ENCODE measurements around the gene PABPN1. TPM values are rescaled to one million over a fixed set of nuclear protein-coding genes. Genes with fewer than 3 reads are reported as not detected.

The PABPN1 gene
- total and polyA plus RNA-seq, 9 of the 15 experiments (the other 6 are each of a cell fraction or from before 2014, with no cell fraction given): 32.6 to 388 (median 178) TPM

DNA sequence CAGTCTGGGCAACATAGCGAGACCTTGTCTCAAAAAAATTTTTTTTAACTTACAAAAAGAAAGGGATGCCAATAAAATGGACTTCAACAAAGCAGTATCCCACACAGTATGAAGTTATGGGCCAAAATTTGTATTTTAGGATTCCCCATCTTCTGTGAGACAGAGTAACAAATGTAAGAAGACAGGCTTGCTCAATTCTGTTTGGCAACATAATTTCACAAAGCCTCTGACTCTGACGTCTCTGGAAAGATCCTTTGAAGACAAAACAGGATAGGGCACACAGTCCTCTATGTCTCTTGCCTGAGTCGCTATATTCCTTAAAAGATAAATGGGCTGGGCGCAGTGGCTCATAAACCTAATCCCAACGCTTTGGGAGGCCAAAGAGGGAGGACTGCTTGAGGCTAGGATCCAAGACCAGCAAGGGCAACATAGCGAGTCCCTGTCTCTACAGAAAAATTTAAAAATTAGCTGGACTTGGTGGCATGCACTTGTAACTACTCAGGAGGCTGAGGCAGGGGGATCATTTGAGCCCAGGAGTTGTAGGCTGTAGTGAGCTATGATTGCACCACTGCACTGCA is 34.3 kb upstream of the PABPN1 start (continued):
- no peak for TF ChIP-seq DDX20 (tag; IDR thresholded peaks at IDR 0.05; ENCODE audit: low read depth)
- TF ChIP-seq L3MBTL2 (IDR thresholded peaks at IDR 0.05): no peak
- TF ChIP-seq CEBPB (tag; IDR thresholded peaks at IDR 0.05): peak; percentile 53; the same call in 1 of the 2 replicates
- no peak for TF ChIP-seq ZNF165 (CRISPR knock-in tag; IDR thresholded peaks at IDR 0.05; ENCODE audit: borderline replicate concordance)
- TF ChIP-seq SIX5 (IDR thresholded peaks at IDR 0.05; ENCODE audit: borderline replicate concordance in 1 of 2, insufficient read depth in 1 of 2, low read depth in 1 of 2, low read length in 2 of 2): no peak
- no peak for TF ChIP-seq NFXL1 (CRISPR knock-in tag; IDR thresholded peaks at IDR 0.05)
- TF ChIP-seq NFIX (CRISPR knock-in tag; IDR thresholded peaks at IDR 0.05; ENCODE audit: low read depth): no peak
- TF ChIP-seq, protein P1, sequence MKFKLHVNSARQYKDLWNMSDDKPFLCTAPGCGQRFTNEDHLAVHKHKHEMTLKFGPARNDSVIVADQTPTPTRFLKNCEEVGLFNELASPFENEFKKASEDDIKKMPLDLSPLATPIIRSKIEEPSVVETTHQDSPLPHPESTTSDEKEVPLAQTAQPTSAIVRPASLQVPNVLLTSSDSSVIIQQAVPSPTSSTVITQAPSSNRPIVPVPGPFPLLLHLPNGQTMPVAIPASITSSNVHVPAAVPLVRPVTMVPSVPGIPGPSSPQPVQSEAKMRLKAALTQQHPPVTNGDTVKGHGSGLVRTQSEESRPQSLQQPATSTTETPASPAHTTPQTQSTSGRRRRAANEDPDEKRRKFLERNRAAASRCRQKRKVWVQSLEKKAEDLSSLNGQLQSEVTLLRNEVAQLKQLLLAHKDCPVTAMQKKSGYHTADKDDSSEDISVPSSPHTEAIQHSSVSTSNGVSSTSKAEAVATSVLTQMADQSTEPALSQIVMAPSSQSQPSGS (CRISPR knock-in tag; IDR thresholded peaks at IDR 0.05): no peak
- TF ChIP-seq CBX5 (IDR thresholded peaks at IDR 0.05; ENCODE audit: borderline replicate concordance, low read depth): no peak
- TF ChIP-seq, protein P2, sequence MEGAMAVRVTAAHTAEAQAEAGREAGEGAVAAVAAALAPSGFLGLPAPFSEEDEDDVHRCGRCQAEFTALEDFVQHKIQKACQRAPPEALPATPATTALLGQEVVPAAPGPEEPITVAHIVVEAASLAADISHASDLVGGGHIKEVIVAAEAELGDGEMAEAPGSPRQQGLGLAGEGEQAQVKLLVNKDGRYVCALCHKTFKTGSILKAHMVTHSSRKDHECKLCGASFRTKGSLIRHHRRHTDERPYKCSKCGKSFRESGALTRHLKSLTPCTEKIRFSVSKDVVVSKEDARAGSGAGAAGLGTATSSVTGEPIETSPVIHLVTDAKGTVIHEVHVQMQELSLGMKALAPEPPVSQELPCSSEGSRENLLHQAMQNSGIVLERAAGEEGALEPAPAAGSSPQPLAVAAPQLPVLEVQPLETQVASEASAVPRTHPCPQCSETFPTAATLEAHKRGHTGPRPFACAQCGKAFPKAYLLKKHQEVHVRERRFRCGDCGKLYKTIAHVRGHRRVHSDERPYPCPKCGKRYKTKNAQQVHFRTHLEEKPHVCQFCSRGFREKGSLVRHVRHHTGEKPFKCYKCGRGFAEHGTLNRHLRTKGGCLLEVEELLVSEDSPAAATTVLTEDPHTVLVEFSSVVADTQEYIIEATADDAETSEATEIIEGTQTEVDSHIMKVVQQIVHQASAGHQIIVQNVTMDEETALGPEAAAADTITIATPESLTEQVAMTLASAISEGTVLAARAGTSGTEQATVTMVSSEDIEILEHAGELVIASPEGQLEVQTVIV (CRISPR knock-in tag; IDR thresholded peaks at IDR 0.05; ENCODE audit: borderline replicate concordance): 0 out of 2 replicates have a peak, but pooled peaks have one; percentile 10
- TF ChIP-seq ZNF253 (CRISPR knock-in tag; conservative IDR thresholded peaks at IDR 0.05): no peak
- TF ChIP-seq, protein P3, sequence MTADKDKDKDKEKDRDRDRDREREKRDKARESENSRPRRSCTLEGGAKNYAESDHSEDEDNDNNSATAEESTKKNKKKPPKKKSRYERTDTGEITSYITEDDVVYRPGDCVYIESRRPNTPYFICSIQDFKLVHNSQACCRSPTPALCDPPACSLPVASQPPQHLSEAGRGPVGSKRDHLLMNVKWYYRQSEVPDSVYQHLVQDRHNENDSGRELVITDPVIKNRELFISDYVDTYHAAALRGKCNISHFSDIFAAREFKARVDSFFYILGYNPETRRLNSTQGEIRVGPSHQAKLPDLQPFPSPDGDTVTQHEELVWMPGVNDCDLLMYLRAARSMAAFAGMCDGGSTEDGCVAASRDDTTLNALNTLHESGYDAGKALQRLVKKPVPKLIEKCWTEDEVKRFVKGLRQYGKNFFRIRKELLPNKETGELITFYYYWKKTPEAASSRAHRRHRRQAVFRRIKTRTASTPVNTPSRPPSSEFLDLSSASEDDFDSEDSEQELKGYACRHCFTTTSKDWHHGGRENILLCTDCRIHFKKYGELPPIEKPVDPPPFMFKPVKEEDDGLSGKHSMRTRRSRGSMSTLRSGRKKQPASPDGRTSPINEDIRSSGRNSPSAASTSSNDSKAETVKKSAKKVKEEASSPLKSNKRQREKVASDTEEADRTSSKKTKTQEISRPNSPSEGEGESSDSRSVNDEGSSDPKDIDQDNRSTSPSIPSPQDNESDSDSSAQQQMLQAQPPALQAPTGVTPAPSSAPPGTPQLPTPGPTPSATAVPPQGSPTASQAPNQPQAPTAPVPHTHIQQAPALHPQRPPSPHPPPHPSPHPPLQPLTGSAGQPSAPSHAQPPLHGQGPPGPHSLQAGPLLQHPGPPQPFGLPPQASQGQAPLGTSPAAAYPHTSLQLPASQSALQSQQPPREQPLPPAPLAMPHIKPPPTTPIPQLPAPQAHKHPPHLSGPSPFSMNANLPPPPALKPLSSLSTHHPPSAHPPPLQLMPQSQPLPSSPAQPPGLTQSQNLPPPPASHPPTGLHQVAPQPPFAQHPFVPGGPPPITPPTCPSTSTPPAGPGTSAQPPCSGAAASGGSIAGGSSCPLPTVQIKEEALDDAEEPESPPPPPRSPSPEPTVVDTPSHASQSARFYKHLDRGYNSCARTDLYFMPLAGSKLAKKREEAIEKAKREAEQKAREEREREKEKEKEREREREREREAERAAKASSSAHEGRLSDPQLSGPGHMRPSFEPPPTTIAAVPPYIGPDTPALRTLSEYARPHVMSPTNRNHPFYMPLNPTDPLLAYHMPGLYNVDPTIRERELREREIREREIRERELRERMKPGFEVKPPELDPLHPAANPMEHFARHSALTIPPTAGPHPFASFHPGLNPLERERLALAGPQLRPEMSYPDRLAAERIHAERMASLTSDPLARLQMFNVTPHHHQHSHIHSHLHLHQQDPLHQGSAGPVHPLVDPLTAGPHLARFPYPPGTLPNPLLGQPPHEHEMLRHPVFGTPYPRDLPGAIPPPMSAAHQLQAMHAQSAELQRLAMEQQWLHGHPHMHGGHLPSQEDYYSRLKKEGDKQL (CRISPR knock-in tag; IDR thresholded peaks at IDR 0.05; ENCODE audit: borderline replicate concordance): no peak

Data from K562 (cell line).